ENCODE results near the gene TMEM35B.
"Not testable (repeated sequence)": the region's sequence is repeated elsewhere in the genome, so short reads cannot be mapped to it uniquely, and the experiment has no call there.

The TMEM35B gene

DNA sequence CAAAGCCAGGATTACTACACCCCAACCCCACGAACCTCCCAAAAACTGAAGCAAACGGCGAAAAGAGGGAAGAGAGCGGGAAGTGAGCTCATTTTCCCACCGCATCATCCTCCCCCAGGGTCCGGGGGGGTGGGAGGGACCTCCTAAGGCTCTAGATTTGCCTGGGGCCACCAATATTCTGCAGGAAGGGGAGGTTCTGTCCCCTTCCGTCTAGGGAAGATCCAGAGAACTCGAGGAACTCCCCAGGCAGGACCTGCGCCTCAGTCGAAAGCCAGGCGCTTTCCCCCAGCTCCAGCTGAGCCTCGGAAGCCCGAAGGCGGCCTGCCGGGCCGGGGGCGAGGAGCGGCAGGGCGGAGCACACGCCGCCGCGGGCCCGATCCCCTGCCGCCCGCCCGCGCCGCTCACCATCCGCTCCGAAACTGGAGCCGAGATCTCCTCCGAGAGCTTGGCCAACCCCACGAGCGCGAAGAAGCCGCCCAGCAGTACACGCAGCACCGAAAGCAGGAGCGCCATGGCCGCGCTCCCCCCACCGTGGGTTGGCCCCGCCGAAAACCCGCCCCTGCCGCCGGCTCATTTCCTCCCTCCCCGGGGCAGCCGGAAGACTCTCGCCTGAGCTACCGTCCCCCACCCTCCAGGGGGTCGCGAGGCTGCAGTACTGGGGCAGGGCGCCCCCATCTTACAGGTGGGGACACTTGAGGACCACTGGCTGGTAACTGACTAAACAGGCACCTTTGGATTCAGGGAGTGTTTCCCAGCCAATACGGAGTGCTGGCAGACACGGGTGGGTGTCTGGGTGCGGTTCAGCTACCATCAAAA, at the start of gene TMEM35B:
Gene TMEM35B (minus strand): TSS at position 555 of the 816 bp plus-strand sequence. CDS start 42 bp downstream, at position 513.
- H3K27ac Mint-ChIP-seq = peak within 1 kb of the TSS; percentile 94
- H3K36me3 Mint-ChIP-seq = peaks cover 7% of the 10 kb centered on the region
- no peaks in the 10 kb centered on the region for H3K27me3 Mint-ChIP-seq
- H3K4me3 Mint-ChIP-seq = peak within 1 kb of the TSS; percentile 98
- no peaks in the 10 kb centered on the region for H3K9me3 Mint-ChIP-seq (ENCODE audit: low read depth)
- peaks cover 48% of the 10 kb centered on the region for H3K4me1 Mint-ChIP-seq (ENCODE audit: low read depth)

- H3K4me3 Mint-ChIP-seq = no peak overlapping the region
- H3K4me1 Mint-ChIP-seq (ENCODE audit: low read depth) = peaks cover 24% of the 10 kb centered on the region
- peaks cover 3% of the 10 kb centered on the region for H3K9me3 Mint-ChIP-seq (ENCODE audit: low read depth)
- no peak overlapping the region for H3K27ac Mint-ChIP-seq
- peaks cover 6% of the 10 kb centered on the region for H3K36me3 Mint-ChIP-seq
- H3K27me3 Mint-ChIP-seq = no peaks in the 10 kb centered on the region
These were observed 48.2 kb upstream of the TMEM35B start for GRCh38 chr1:35033346-35033745.

- peaks cover 30% of the 10 kb centered on the region for H3K4me1 Mint-ChIP-seq (ENCODE audit: low read depth)
- H3K27ac Mint-ChIP-seq = no peak overlapping the region
- no peaks in the 10 kb centered on the region for H3K27me3 Mint-ChIP-seq
- peak overlapping the region; percentile 51 for H3K4me3 Mint-ChIP-seq
- H3K36me3 Mint-ChIP-seq = peaks cover 10% of the 10 kb centered on the region
- H3K9me3 Mint-ChIP-seq (ENCODE audit: low read depth) = peaks cover 3% of the 10 kb centered on the region
These were observed 47.2 kb upstream of the TMEM35B start for GRCh38 chr1:35032384-35032739.

DNA sequence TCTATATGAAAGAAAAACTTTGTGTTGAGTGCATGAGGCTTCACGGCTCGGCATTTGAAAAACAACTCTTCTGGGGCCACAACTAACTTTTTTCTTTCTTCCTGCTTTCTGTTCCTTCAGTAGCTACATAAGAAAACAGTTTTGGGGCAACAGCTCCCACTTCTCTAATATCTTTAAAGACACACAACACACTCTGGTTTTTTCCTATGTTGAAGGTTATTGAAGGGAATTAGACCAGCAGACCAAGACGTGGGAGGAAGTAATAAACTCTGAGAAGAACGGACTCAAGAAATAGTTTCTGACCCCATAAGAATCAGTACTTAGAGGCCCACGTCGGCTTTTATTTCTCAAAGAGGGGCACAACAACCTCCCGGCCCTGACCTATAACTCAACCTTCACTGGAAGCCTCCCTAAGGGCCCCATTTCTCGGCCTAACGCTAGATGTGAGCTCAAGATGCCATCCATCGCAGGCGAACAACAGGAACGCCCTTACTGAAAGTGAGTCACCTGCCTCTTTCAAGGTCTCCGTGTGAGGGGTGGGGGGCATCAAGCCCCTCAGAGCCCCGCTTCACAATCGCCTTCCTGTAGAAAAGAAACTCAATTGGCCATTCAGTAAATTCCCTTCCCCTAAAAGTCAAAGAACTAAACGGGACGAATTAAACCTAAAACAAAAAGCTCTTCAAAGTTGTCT, 45.8 kb upstream of the TMEM35B start:
- H3K27ac Mint-ChIP-seq = peak overlapping the region; percentile 99
- H3K9me3 Mint-ChIP-seq (ENCODE audit: low read depth) = peaks cover 3% of the 10 kb centered on the region
- H3K4me3 Mint-ChIP-seq = peak overlapping the region; percentile 100
- peaks cover 41% of the 10 kb centered on the region for H3K4me1 Mint-ChIP-seq (ENCODE audit: low read depth)
- H3K27me3 Mint-ChIP-seq = no peaks in the 10 kb centered on the region
- peaks cover 18% of the 10 kb centered on the region for H3K36me3 Mint-ChIP-seq

DNA sequence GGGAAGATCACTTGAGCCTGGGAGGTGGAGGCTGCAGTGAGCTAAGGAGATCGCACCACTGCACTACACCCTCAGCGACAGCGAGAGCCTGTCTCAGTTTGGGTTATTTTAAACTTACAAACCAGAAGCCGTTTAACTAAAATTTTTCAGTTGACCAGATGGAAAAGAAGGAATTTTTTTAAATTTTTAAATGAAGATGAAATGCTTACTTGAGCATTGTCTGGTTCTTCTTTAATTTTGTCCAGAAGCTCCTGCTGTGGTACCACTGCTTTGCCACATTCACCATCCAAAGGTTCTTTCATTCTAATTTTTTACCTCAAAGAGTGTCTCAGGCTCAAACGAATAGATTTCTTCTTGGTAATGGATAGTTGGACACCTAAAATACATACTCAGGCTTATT, 45.2 kb upstream of the TMEM35B start:
- Mint-ChIP-seq H3K4me3 (peak overlapping the region; percentile 100), H3K27me3 (no peaks in the 10 kb centered on the region), H3K36me3 (peaks cover 18% of the 10 kb centered on the region), H3K9me3 (ENCODE audit: low read depth) (peaks cover 3% of the 10 kb centered on the region), H3K4me1 (ENCODE audit: low read depth) (peaks cover 45% of the 10 kb centered on the region), H3K27ac (peak overlapping the region; percentile 99)

DNA sequence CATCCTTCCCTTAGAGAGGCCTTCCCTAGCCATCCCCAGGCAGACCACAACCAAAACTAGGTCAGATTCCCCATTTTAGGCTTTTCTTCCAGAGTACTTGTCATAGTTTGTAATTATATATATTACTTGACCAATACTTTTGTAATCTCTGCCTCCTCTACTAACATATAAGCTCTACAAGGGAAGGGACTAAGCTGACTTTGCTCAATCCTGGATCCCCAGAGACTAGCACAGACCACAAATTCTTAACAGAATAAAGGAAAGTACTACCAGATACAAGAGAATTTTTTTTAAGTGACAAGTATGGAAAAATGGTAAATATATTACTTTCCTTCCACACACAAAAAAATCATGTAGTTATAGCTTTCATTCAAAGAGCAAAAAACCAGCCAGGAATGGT, 44.6 kb upstream of the TMEM35B start:
- no peaks in the 10 kb centered on the region for H3K27me3 Mint-ChIP-seq
- peak overlapping the region; percentile 100 for H3K4me3 Mint-ChIP-seq
- H3K4me1 Mint-ChIP-seq (ENCODE audit: low read depth) = peaks cover 45% of the 10 kb centered on the region
- H3K36me3 Mint-ChIP-seq = peaks cover 18% of the 10 kb centered on the region
- peaks cover 3% of the 10 kb centered on the region for H3K9me3 Mint-ChIP-seq (ENCODE audit: low read depth)
- H3K27ac Mint-ChIP-seq = peak overlapping the region; percentile 99

- Mint-ChIP-seq H3K27ac (no peak overlapping the region), H3K4me1 (ENCODE audit: low read depth) (no peaks in the 10 kb centered on the region), H3K9me3 (ENCODE audit: low read depth) (no peaks in the 10 kb centered on the region), H3K36me3 (peaks cover 7% of the 10 kb centered on the region), H3K27me3 (no peaks in the 10 kb centered on the region), H3K4me3 (no peak overlapping the region)
These were observed 31.3 kb upstream of the TMEM35B start for GRCh38 chr1:35016406-35016805.

GRCh38 chr1:35014486-35014885, 29.3 kb upstream of the TMEM35B start:
- no peak overlapping the region for H3K27ac Mint-ChIP-seq
- H3K4me3 Mint-ChIP-seq = no peak overlapping the region
- peaks cover 10% of the 10 kb centered on the region for H3K36me3 Mint-ChIP-seq
- H3K9me3 Mint-ChIP-seq (ENCODE audit: low read depth) = no peaks in the 10 kb centered on the region
- no peaks in the 10 kb centered on the region for H3K27me3 Mint-ChIP-seq
- H3K4me1 Mint-ChIP-seq (ENCODE audit: low read depth) = no peaks in the 10 kb centered on the region

DNA sequence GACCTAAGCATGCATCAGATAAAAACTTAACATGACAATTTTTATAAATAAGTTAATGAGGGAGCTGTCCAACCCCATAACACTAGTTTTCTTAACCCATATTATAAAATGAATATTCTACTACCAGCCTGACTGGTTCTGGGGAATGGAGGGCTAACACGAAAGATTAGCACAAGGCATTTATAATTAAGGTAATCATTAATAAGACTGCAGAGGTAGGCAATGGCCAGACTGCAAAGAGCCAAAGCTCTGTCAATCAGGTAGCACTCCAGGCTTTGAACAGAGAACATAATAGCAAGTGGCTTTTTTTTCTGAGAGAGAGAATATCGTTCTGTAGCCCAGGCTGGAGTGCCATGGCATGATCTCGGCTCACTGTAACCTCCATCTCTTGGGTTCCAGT, 20.6 kb upstream of the TMEM35B start:
- H3K36me3 Mint-ChIP-seq = peaks cover 5% of the 10 kb centered on the region
- no peak overlapping the region for H3K4me3 Mint-ChIP-seq
- no peaks in the 10 kb centered on the region for H3K27me3 Mint-ChIP-seq
- H3K4me1 Mint-ChIP-seq (ENCODE audit: low read depth) = no peaks in the 10 kb centered on the region
- H3K27ac Mint-ChIP-seq = no peak overlapping the region
- no peaks in the 10 kb centered on the region for H3K9me3 Mint-ChIP-seq (ENCODE audit: low read depth)

GRCh38 chr1:35001743-35002142, 16.6 kb upstream of the TMEM35B start:
- Mint-ChIP-seq H3K9me3 (ENCODE audit: low read depth) (no peaks in the 10 kb centered on the region), H3K4me1 (ENCODE audit: low read depth) (peaks cover 1% of the 10 kb centered on the region), H3K4me3 (no peak overlapping the region), H3K36me3 (peaks cover 9% of the 10 kb centered on the region), H3K27ac (no peak overlapping the region), H3K27me3 (no peaks in the 10 kb centered on the region)

DNA sequence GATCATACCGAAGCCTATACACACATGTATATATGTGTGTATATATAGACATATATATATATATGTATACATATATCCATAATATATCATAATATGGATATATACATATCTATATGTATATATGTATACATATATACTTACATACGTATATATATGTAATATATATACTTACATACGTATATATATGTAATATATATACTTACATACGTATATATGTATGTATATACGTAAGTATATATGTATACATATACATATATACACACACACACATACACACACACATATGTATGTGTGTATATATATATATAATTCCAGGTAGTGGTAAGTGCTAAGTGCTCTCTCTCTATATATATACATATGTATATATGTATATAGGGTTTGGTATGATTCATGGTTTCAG, 9.7 kb upstream of the TMEM35B start:
- no peaks in the 10 kb centered on the region for H3K27me3 Mint-ChIP-seq
- H3K4me1 Mint-ChIP-seq (ENCODE audit: low read depth) = peaks cover 1% of the 10 kb centered on the region
- no peaks in the 10 kb centered on the region for H3K9me3 Mint-ChIP-seq (ENCODE audit: low read depth)
- no peak overlapping the region for H3K27ac Mint-ChIP-seq
- H3K36me3 Mint-ChIP-seq = peaks cover 13% of the 10 kb centered on the region
- H3K4me3 Mint-ChIP-seq = no peak overlapping the region

DNA sequence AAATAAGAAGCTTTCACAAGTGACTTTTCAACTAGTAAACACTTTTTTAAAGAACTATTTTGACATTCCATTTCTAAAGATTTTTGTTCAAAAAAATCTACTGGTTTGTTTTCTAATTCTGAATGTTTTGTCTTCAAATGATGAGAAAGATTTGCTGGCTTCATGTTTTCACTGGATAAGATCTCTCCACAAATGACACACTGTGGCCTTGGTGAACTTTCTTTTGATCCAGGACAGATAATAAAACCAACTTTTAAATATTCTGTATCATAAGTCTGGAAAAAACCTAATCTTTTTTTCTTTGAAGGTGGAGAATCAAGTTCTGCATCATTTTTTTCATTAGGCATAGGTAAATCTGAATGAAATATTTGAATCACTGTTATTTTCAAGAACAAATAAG, 3.4 kb upstream of the TMEM35B start:
- peaks cover 7% of the 10 kb centered on the region for H3K36me3 Mint-ChIP-seq
- H3K4me3 Mint-ChIP-seq = no peak overlapping the region
- H3K27ac Mint-ChIP-seq = peak overlapping the region; percentile 34
- peaks cover 28% of the 10 kb centered on the region for H3K4me1 Mint-ChIP-seq (ENCODE audit: low read depth)
- H3K9me3 Mint-ChIP-seq (ENCODE audit: low read depth) = no peaks in the 10 kb centered on the region
- H3K27me3 Mint-ChIP-seq = no peaks in the 10 kb centered on the region

DNA sequence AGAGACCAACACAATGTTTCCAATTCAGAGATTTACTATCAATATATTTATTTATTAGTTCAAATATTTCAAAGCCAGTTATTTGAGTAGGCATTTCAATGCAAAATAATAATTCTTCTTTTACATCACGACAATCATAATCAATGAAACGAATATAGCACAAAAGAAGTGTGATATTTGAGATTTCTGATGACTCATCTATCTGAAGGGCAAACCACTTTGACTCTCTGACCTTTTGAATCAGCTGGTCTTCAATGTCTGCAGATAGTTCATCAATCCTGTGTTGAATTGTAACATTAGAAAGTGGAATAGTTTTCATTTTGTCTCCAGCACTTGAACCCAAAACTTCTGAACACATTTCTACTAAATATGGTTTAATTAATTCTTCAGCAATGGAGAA, 3.0 kb upstream of the TMEM35B start:
- H3K4me1 Mint-ChIP-seq (ENCODE audit: low read depth) = peaks cover 30% of the 10 kb centered on the region
- peaks cover 7% of the 10 kb centered on the region for H3K36me3 Mint-ChIP-seq
- no peaks in the 10 kb centered on the region for H3K27me3 Mint-ChIP-seq
- no peak overlapping the region for H3K4me3 Mint-ChIP-seq
- H3K9me3 Mint-ChIP-seq (ENCODE audit: low read depth) = no peaks in the 10 kb centered on the region
- H3K27ac Mint-ChIP-seq = no peak overlapping the region

GRCh38 chr1:34987018-34987417, 1.9 kb upstream of the TMEM35B start:
- peaks cover 35% of the 10 kb centered on the region for H3K4me1 Mint-ChIP-seq (ENCODE audit: low read depth)
- no peak overlapping the region for H3K27ac Mint-ChIP-seq
- no peaks in the 10 kb centered on the region for H3K27me3 Mint-ChIP-seq
- peaks cover 7% of the 10 kb centered on the region for H3K36me3 Mint-ChIP-seq
- H3K9me3 Mint-ChIP-seq (ENCODE audit: low read depth) = no peaks in the 10 kb centered on the region
- H3K4me3 Mint-ChIP-seq = no peak overlapping the region

GRCh38 chr1:34985609-34985904, 410 bp upstream of the TMEM35B start:
- Mint-ChIP-seq H3K4me3 (peak overlapping the region; percentile 98), H3K27ac (peak overlapping the region; percentile 82), H3K4me1 (ENCODE audit: low read depth) (peaks cover 46% of the 10 kb centered on the region)
- H3K36me3 Mint-ChIP-seq; H3K9me3 Mint-ChIP-seq (ENCODE audit: low read depth); H3K27me3 Mint-ChIP-seq: not testable (repeated sequence)

GRCh38 chr1:34984435-34984792, 733 bp downstream of the TMEM35B start:
- H3K9me3 Mint-ChIP-seq (ENCODE audit: low read depth) = no peaks in the 10 kb centered on the region
- H3K4me1 Mint-ChIP-seq (ENCODE audit: low read depth) = peaks cover 50% of the 10 kb centered on the region
- H3K4me3 Mint-ChIP-seq = peak overlapping the region; percentile 98
- peak overlapping the region; percentile 94 for H3K27ac Mint-ChIP-seq
- H3K27me3 Mint-ChIP-seq = no peaks in the 10 kb centered on the region
- H3K36me3 Mint-ChIP-seq = peaks cover 7% of the 10 kb centered on the region

Data from activated naive CD8-positive, alpha-beta T cell (primary cell).